ENCODE data around the gene SNUPN. TPM values are rescaled to one million over a fixed set of nuclear protein-coding genes. Genes with fewer than 3 reads are reported as not detected.
"Not testable (repeated sequence)": the region's sequence is repeated elsewhere in the genome, so short reads cannot be mapped to it uniquely, and the experiment has no call there.

Gene SNUPN
- total RNA-seq, 1 donor: 10.1 TPM

DNA sequence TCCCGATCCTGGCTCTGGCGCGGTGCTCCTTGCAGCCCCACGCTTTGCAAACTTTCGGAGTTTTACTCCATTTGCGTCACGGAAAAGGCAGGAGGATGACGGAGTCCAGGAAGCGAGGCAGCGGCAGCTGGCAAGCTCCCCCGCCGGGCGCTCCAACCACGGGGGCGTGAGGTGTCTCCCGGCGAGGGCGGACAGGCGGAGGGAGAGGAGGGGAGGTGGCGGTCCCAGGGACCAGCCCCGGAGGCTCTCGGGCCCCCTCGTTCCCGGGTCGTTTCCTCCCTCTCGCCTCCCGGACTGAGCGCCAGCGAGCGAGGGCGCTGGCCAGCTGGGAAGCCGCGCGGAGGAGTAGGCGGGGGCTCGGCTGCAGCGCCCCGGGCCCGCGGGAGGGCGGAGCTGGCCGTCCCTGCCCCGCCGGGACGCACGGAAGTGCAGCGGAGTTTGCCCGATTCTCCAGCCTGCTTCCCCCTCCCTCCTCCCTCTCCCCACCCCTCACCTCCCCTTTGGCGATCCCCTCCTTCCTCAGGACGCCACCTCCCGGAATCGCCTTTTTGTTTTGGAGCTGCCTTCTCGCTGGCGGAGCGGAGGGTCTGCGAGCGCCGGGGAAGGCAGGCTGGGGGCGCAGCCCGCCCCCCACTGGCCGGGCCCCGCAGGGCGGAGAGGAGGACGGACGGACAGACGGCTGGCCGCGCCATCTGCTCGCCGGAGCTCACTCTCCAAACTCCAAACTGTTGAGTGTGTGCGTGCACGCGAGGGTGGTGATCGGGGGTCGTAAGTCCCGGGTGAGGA is 22.0 kb upstream of the SNUPN start, which contains the start of gene SNX33:
Gene SNX33, plus strand, starts transcription at position 543 of the 786 bp plus-strand sequence. CDS start 1,191 bp downstream, outside the sequence.
- peak within 1 kb of the TSS; percentile 63 for H3K4me3 ChIP-seq (ENCODE audit: low read length)
- no peaks in the 10 kb centered on the region for H3K9me3 ChIP-seq (ENCODE audit: low read depth, low read length)
- peaks cover 5% of the 10 kb centered on the region for H3K27me3 ChIP-seq (ENCODE audit: insufficient read depth, low read length)
- H3K4me1 ChIP-seq (ENCODE audit: insufficient read depth, low read length): peaks cover 31% of the 10 kb centered on the region

DNA sequence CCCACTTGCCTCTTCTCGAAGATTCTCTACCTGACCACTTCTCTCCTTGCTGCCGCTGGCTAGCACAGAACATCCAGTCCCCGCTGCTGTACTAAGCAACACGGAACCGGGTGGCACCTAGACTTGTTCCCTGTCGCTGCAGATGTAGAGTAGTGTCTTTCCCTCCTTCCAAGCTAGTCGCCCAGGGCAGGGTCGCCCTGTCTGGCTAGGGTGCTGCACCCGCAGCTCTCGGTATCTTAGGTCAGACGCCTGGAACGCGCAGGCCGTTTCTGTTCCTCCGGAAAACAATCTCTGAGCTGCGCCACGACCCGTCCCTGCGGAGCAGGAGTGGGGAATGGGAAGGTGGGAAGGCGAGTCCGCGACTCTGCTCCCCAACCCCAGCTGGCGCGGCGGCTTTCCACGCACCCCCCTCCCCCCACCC is 21.4 kb upstream of the SNUPN start:
- H3K9me3 ChIP-seq (ENCODE audit: low read depth, low read length): no peaks in the 10 kb centered on the region
- H3K4me1 ChIP-seq (ENCODE audit: insufficient read depth, low read length): peaks cover 28% of the 10 kb centered on the region
- H3K27me3 ChIP-seq (ENCODE audit: insufficient read depth, low read length): peaks cover 5% of the 10 kb centered on the region
- H3K4me3 ChIP-seq (ENCODE audit: low read length): peak overlapping the region; percentile 63

DNA sequence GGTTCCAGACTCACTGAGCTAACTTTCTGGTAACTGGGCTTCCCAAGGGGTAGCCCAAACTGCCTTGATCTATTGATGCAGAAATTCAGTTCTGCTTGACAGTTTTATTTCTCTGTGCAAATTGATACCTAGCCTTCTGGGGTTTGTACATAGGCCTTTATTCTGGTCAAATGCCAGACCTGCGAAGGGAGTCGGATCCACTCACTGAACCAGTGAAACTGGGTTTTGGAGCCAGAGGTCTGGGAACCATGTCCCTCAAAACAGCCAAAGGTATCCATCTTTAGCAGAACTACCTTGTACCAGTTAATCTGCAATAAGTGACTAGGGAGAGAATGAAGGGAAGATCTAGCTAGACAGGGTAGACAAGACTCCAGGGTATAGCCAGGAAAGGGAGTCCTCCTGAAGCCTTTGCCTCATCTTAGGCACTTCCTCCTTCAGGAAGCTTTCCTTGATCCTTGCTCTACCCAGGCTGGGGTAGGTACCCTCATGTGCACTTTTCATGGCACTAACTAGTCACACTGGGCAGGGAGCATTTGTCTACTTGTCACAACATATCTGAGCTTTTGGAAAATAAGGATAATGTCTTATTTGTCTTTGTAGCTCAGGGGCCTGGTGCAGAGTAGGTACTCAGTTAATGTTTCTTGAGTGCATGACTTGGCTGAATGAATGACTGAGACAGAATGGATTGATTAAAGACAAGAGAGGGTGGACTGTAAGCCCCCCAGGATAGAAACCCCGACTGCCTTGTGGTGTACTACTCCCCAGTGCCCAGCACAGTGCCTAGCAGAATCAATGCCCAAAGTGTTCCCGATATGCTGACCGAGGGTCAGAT is 20.8 kb upstream of the SNUPN start:
- Histone ChIP-seq H3K4me3 (ENCODE audit: low read length) (peak overlapping the region; percentile 63), H3K9me3 (ENCODE audit: low read depth, low read length) (no peaks in the 10 kb centered on the region), H3K4me1 (ENCODE audit: insufficient read depth, low read length) (peaks cover 24% of the 10 kb centered on the region), H3K27me3 (ENCODE audit: insufficient read depth, low read length) (peaks cover 5% of the 10 kb centered on the region)

DNA sequence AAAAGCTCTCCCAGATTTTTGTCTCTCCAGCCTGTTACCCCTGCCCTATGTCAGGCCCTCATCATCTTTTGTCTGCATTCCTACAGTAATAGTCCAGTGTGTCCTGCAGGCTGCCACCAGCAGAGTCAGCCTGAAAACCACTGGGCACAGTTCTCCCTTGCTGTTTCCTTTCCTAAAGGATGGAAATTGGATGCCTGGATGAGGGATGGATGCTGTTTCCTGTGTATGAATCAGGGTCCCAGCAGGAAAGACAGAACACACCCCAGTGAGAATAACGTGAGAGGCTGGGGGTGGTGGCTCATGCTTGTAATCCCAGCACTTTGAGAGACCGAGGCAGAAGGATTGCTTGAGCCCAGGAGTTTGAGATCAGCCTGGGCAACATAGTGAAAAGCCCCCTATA is 18.9 kb upstream of the SNUPN start:
- Histone ChIP-seq H3K27me3 (ENCODE audit: insufficient read depth, low read length) (peaks cover 5% of the 10 kb centered on the region), H3K4me1 (ENCODE audit: insufficient read depth, low read length) (peaks cover 30% of the 10 kb centered on the region), H3K9me3 (ENCODE audit: low read depth, low read length) (no peaks in the 10 kb centered on the region), H3K4me3 (ENCODE audit: low read length) (no peak overlapping the region)

DNA sequence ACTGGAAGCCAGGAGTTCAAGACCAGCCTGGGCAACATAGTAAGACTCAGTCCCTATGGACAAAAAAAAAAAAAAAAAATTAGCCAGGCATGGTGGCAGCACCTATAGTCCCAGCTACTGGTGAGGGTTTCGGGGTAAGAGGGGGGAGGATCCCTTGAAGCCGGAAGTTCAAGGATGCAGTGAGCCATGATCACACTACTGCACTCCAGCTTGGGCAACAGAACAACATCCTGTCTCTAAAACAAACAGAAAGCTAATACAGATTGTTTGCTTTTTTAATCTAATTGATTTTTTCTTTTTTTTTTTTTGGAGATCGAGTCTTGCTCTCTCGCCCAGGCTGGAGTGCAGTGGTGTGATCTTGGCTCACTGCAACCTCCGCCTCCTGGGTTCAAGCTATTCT is 16.1 kb upstream of the SNUPN start:
- H3K9me3 ChIP-seq (ENCODE audit: low read depth, low read length): no peaks in the 10 kb centered on the region

DNA sequence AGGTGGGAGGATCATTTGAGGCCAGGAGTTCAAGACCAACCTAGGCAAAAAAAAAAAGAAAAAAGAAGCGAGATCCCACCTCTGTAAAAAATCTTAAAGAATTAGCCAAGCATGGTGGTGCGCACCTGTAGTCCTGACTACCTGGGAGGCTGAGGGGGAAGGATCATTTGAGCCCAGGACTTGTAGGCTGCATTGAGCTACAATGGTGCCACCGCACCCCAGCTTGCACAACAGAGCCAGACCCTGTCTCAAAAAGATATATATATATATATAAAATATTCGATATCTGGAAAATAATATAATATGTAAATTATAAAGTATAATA is 15.6 kb upstream of the SNUPN start:
- Histone ChIP-seq H3K4me3 (ENCODE audit: low read length) (no peak overlapping the region), H3K27me3 (ENCODE audit: insufficient read depth, low read length) (no peaks in the 10 kb centered on the region), H3K4me1 (ENCODE audit: insufficient read depth, low read length) (peaks cover 42% of the 10 kb centered on the region), H3K9me3 (ENCODE audit: low read depth, low read length) (no peaks in the 10 kb centered on the region)

More for the DNA sequence above, 16.1 kb upstream of the SNUPN start:
- H3K4me1 ChIP-seq (ENCODE audit: insufficient read depth, low read length): peaks cover 45% of the 10 kb centered on the region
- peaks cover under 1% of the 10 kb centered on the region for H3K27me3 ChIP-seq (ENCODE audit: insufficient read depth, low read length)
- H3K4me3 ChIP-seq (ENCODE audit: low read length): no peak overlapping the region

DNA sequence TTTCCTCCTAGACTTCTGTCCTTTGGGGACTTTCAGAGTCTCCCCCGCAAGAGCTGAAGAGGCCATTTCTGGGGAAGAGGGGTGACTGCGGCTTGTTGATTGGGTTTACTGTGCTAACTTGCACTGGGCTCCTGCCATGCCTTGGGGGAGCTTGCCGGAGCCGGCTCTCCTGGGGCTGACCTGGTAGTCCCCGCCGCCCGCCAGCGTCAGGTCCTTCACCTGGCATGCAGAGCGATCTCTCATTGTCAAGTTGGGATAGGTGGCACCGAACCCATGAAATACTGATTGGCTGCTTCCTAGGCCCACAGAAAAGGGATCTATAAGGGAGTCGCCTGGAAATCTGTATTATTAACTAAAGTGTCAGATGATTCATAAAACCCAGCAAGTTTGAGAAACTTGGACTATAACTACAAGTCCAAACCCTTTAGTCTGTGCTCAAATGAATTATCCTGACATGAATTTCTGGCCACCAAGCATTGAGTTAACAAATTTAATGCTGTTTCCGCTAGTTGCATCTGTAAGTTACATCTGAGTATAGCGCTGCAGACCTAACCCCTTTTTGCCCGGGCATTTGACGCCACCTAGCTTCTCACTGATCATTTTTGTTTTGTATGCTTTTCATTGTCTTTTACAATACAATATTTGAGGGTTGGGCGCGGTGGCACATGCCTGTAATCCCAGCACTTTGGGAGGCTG is 15.1 kb upstream of the SNUPN start:
- H3K27me3 ChIP-seq (ENCODE audit: insufficient read depth, low read length): no peaks in the 10 kb centered on the region
- H3K4me3 ChIP-seq (ENCODE audit: low read length): peak overlapping the region; percentile 84
- H3K9me3 ChIP-seq (ENCODE audit: low read depth, low read length): no peaks in the 10 kb centered on the region
- peaks cover 42% of the 10 kb centered on the region for H3K4me1 ChIP-seq (ENCODE audit: insufficient read depth, low read length)

DNA sequence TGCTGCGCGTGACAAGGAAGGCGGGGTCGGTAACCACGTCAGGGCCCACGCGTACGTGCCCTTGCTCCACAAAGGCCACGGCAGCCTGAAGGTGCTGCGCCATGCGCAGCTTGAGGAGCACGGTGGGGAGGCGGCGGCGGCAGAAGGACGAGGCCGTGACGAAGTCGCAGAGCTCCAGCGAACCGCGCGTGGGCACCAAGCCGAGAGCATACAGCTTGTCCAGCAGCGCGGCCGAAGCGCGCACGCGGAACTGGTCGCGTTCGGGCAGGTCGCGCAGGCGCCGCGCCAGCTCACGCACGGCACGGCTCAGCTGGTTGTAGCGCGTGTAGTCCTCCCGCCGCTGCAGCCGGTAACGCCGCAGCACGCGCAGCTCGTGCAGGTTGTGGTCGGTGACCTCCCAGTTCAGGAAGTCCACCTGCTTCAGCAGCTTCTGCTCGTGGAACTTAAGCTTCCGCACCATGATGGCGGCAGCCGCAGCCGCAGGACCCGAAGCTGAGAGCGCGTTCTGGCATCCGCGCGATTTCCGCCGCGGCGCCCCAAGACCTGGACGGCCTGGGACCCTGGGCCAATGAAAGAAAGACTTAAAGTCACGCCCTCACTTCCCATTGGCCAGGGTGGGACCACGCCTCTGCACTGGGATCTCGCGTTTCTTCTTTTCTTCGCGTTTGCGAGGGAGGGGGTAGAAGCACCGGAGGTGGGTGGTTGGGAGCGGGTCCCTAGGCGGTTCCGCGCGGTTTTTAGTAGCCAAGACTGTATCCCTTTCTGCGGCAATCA is 14.4 kb upstream of the SNUPN start, which contains the start of gene IMP3:
Gene IMP3, minus strand, starts transcription at position 516 of the 774 bp plus-strand sequence. Its CDS starts 56 bp downstream, at position 460.
- no peaks in the 10 kb centered on the region for H3K9me3 ChIP-seq (ENCODE audit: low read depth, low read length)
- no peaks in the 10 kb centered on the region for H3K27me3 ChIP-seq (ENCODE audit: insufficient read depth, low read length)
- H3K4me3 ChIP-seq (ENCODE audit: low read length): peak within 1 kb of the TSS; percentile 84
- peaks cover 42% of the 10 kb centered on the region for H3K4me1 ChIP-seq (ENCODE audit: insufficient read depth, low read length)

DNA sequence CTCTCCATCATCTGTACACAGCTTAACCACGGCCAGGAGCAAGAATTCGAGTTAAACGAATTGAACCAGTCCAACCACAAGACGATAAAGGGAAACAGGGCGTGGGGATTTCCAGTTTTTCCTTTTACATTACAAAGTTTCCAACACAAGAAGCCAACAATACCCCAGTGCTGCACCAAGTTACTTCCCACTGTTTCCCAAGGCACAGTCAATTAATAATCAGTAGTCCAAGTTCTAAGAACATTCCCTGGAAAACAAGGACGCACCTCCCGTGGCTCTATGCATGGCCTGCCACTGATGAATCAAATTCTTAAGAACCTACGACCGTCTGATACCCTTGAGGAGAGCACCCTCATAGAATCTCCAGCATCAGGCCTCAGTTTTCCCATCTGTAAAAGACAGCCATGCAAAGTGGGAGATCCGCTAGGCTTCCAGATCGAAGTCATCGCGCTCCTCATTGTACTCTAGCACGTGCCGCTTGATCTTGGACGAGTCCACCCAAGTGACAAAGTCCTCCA is 13.7 kb upstream of the SNUPN start:
- peaks cover 42% of the 10 kb centered on the region for H3K4me1 ChIP-seq (ENCODE audit: insufficient read depth, low read length)
- peak overlapping the region; percentile 84 for H3K4me3 ChIP-seq (ENCODE audit: low read length)
- no peaks in the 10 kb centered on the region for H3K27me3 ChIP-seq (ENCODE audit: insufficient read depth, low read length)
- no peaks in the 10 kb centered on the region for H3K9me3 ChIP-seq (ENCODE audit: low read depth, low read length)

DNA sequence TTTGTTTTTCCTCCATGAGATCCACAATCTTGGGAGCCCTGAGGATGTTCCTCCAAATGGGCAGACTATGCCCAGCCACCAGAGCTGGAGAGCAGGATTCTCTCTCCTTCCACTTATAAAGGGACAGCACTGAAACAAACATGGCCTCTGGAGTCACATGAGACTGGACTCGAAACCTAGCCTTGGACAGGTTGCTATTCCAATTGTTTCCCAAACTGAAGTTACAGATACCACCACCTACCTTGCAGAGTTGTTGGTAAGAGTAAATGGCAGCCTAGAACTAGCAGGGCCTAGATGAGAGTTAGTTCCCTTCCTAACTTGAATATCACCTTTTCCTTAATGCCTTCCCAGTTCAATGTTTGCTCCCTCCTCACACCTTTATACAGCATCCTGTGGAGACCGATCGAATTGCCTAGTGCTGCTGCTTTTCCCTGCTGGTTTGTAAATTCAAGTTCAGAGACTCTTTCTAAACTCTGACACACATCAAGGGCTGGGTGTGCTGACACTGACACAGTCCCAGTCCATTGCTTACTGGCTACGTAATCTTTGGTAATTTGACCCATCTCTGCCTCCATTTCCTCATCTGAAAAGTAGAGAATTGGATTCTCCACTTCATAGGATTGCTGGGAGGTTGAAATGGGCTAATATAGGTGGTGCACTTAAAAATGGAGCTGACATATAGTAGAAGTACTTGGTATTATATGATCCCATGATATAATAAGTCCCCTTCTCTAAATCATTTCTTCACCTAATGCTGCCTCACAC is 11.9 kb upstream of the SNUPN start:
- Histone ChIP-seq H3K9me3 (ENCODE audit: low read depth, low read length) (no peaks in the 10 kb centered on the region), H3K27me3 (ENCODE audit: insufficient read depth, low read length) (no peaks in the 10 kb centered on the region), H3K4me1 (ENCODE audit: insufficient read depth, low read length) (peaks cover 42% of the 10 kb centered on the region), H3K4me3 (ENCODE audit: low read length) (no peak overlapping the region)

DNA sequence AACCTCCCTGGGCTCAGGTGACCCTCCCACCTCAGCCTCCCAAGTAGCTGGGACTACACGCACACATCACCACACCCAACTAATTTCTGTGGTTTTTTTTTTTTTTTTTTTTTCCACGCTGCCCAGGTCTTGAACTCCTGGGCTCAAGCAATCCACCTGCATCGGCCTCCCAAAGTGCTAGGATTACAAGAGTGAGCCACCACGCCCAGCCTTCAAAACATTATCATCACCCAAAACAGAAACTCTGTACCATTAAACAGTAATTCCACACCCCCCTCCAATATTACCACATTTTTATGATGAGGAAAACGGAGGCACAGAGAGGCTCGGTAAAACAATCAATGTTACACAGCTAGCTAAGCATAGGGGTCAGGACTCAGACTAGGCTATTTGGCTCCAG is 10.5 kb upstream of the SNUPN start:
- H3K4me1 ChIP-seq (ENCODE audit: insufficient read depth, low read length): peaks cover 37% of the 10 kb centered on the region
- no peak overlapping the region for H3K4me3 ChIP-seq (ENCODE audit: low read length)
- H3K27me3 ChIP-seq (ENCODE audit: insufficient read depth, low read length): no peaks in the 10 kb centered on the region
- no peaks in the 10 kb centered on the region for H3K9me3 ChIP-seq (ENCODE audit: low read depth, low read length)

DNA sequence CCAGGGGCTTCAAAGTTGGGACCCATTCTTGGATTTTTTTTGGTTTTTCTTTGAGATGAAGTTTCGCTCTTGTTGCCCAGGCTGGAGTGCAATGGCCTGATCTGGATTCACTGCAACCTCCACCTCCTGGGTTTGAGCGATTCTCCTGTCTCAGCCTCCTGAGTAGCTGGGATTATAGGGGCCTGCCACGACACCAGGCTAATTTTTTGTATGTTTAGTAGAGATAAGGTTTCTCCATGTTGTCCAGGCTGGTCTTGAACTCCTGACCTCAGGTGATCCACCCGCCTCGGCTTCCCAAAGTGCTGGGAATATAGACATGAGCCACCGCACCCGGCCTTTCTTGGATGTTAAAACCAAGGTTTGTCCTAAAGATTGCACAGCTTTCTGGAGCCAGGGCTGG is 8.4 kb upstream of the SNUPN start:
- not testable (repeated sequence) for H3K4me3 ChIP-seq (ENCODE audit: low read length); H3K9me3 ChIP-seq (ENCODE audit: low read depth, low read length); H3K27me3 ChIP-seq (ENCODE audit: insufficient read depth, low read length)
- peaks cover 24% of the 10 kb centered on the region for H3K4me1 ChIP-seq (ENCODE audit: insufficient read depth, low read length)

DNA sequence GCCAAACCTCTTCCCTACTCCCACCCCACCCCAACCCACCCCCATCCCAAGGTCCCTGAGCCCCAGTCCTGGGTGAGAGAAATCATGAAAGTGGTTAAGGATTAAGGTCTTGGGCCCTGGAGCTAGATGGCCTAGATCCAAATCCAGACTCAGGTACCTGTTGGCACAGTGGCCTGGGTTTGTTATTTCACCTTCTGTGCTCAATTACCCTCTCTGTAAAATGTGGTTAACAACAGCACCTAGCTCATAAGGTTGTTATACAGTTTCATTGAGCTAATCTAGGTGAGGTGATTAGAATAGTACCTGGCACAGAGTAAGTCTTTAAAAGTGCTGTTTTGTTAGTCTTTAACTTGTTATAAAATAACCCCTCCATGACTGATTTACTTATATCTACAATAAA is 6.4 kb upstream of the SNUPN start:
- H3K9me3 ChIP-seq (ENCODE audit: low read depth, low read length): no peaks in the 10 kb centered on the region
- H3K4me1 ChIP-seq (ENCODE audit: insufficient read depth, low read length): peaks cover 10% of the 10 kb centered on the region
- no peak overlapping the region for H3K4me3 ChIP-seq (ENCODE audit: low read length)
- H3K27me3 ChIP-seq (ENCODE audit: insufficient read depth, low read length): no peaks in the 10 kb centered on the region

DNA sequence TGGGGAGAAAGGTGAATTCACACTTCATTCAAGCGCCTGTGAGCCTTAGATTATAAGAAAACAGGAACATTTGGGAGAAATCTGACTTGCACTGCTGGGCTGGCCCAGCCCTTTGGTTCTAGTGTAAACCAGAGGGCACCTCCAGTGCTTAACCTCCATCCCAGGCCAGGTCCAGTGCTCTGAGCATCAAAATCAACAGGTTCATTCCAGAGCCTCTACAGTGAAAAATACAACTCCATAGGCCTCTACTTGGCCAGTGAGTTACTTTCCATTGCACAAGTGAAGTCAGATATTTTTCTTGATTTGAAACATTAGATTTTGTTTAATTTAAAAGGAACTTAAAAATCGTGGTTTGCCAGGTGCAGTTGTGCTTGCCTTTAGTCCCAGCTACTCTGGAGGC is 3.0 kb downstream of the SNUPN start:
- Histone ChIP-seq H3K9me3 (ENCODE audit: low read depth, low read length) (no peaks in the 10 kb centered on the region), H3K4me3 (ENCODE audit: low read length) (no peak overlapping the region), H3K27me3 (ENCODE audit: insufficient read depth, low read length) (no peaks in the 10 kb centered on the region), H3K4me1 (ENCODE audit: insufficient read depth, low read length) (peaks cover 47% of the 10 kb centered on the region)

Data from mononuclear cell (primary cell).